Stimulated activated memory B cell treated with anti-CD40 and anti-IgM and Interleukin-4, amounts not matched to agents 10 μg/mL and 1 μg/mL and 100 μg/mL, for 72 hours (primary cell): Measurements from ENCODE around the gene TARBP2.
A peak's percentile ranks its signal among the peaks of the same experiment; 100 is the strongest.

ENCODE experiments used
- ATAC-seq: fragments of 150-1000 bp; cut with Tn5 transposase; 2 replicates; pipeline ENCODE4 v1.10.0; 2021
- H3K27ac Mint-ChIP-seq: one replicate; pipeline ENCODE4 v1.8.0; 2022; ENCODE audit warnings: mild to moderate bottlenecking, mixed read lengths
- H3K27me3 Mint-ChIP-seq: one replicate; pipeline ENCODE4 v1.8.0; 2022; ENCODE audit warnings: mixed read lengths
- H3K36me3 Mint-ChIP-seq: one replicate; pipeline ENCODE4 v1.8.0; 2022; ENCODE audit warnings: mixed read lengths
- H3K4me1 Mint-ChIP-seq: one replicate; pipeline ENCODE4 v1.8.0; 2022; ENCODE audit warnings: mixed read lengths
- H3K4me3 Mint-ChIP-seq: one replicate; pipeline ENCODE4 v1.8.0; 2022; ENCODE audit warnings: mild to moderate bottlenecking, moderate library complexity, mixed read lengths
- H3K9me3 Mint-ChIP-seq: one replicate; pipeline ENCODE4 v1.8.0; 2022; ENCODE audit warnings: mixed read lengths

TARBP2 gene, protein sequence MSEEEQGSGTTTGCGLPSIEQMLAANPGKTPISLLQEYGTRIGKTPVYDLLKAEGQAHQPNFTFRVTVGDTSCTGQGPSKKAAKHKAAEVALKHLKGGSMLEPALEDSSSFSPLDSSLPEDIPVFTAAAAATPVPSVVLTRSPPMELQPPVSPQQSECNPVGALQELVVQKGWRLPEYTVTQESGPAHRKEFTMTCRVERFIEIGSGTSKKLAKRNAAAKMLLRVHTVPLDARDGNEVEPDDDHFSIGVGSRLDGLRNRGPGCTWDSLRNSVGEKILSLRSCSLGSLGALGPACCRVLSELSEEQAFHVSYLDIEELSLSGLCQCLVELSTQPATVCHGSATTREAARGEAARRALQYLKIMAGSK

DNA sequence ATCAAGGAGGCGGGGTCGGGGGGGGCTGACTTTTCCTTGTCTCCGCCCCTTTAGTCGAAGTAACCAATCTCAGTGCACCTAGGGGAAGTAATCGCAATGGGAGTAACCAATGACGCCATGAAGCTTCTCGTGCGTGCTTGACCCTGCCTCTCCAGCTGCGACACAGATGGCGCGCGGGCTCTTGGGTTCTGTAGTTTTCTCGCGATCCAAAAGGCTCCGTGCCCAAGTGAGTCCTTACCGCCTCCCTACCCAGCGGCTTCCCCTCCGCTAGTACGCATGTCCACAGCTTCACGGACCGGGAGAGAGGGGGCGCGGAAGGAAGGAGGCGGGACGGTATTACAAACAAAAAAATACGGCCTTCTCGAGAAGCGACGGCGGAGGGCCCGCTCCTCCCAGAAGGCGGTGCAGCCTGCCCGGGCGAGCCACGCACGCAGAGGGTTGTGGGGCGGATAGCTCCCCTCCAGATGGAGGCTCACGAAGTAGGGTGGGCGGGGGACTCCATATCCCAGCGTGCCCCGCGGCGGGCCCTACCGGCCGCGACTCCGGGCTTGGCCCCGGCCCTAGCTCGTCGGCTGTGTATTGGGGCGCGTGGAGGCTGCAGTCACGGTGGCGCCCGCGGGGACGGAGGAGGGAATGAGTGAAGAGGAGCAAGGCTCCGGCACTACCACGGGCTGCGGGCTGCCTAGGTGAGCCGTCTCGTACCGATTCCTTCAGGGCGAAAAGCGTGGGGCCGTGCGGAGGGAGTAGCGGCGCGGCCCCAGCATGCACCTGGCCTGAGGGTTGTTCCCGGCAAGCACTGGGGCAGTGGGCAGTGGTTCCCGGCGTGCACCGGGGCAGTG lies at the start of gene TARBP2:
TSS of gene TARBP2 (plus strand) at position 508 of the 839 bp plus-strand sequence. CDS start at position 634, 126 bp downstream.
- Mint-ChIP-seq H3K27ac (peak within 1 kb of the TSS; percentile 98), H3K4me3 (peak within 1 kb of the TSS; percentile 87), H3K36me3 (peaks cover 18% of the 10 kb centered on the region), H3K9me3 (no peaks in the 10 kb centered on the region), H3K27me3 (no peaks in the 10 kb centered on the region), H3K4me1 (peaks cover 42% of the 10 kb centered on the region)
- peak; percentile 93 for ATAC-seq

DNA sequence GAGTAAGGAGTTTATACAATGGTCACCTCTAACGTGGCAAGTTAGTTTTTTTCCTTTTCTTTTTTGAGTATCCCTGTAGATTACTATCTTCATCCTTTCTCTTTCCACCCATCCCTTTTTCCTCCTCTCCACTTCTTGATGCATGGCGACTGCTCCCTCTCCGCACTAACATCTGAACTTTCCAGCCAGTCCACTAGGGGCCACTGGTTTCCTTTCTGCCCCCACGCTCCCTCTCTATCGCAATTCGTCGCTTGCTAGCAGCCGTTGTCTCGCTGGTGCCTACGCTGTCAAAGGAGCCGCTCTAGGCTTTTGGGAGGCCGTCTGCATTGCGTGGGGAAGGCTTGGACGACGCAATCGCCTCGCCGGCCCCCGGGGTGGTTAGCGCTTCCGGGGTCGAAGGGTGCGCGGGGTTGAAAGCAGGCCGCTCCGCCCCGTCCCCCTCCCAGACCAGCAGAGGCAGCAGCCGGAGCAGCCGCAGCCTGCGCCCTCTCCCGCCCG lies 49.4 kb upstream of the TARBP2 start, which contains the start of gene PCBP2:
TSS of gene PCBP2 (plus strand) at position 442 of the 498 bp plus-strand sequence. CDS start 2,699 bp downstream, outside the sequence.
- peak; percentile 99 for ATAC-seq
- H3K27ac Mint-ChIP-seq, result peak within 1 kb of the TSS; percentile 97
- H3K4me1 Mint-ChIP-seq, result peaks cover 29% of the 10 kb centered on the region
- peak within 1 kb of the TSS; percentile 94 for H3K4me3 Mint-ChIP-seq
- peaks cover 50% of the 10 kb centered on the region for H3K36me3 Mint-ChIP-seq
- no peaks in the 10 kb centered on the region for H3K9me3 Mint-ChIP-seq
- H3K27me3 Mint-ChIP-seq, result no peaks in the 10 kb centered on the region

DNA sequence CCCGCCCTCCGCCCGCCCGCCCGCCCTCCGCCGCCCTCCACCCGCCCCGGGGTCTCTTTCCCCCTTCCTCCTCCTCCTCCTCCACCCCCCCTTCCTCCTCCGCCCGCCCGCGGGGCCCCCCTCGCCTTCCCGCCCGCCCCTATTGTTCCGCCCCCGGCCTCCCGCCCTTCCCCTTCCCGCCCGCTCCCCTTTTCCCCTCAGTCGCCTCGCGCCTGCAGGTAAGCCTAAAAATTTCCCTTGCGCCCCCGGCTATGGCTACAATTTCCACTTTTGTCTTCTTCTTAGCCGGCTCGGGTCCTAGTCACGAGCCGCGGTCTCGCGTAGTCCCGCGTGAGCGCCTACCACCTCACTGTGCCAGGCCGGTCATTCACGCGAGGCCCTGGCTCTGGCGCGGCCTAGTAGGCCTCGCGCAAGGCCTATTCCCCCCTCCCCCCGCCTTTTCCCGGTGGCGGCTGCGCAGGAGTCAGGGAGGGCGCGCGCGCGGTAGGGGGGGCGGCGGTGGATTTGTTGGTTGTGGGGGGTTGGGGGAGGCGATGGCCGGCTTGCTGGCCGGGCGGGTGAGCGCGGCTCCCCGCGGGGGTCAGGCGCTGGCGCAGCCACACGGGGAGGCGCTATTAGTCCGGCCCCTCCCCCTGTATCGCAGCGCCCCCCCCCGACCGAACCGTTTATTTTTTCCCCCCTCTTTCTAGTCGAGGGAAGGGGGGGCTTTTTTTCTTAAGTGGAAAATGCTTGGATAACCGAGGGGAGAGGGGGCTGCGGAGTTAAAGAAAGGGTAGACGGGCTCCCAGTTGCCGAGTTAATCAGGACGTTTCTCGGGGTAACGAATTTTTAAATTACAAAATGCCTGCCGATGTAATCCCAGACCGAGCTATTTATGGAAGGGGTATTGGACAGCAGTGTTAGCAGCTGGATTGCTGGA lies 48.7 kb upstream of the TARBP2 start:
- Mint-ChIP-seq H3K4me3 (peak overlapping the region; percentile 94), H3K36me3 (peaks cover 52% of the 10 kb centered on the region), H3K4me1 (peaks cover 29% of the 10 kb centered on the region), H3K27ac (peak overlapping the region; percentile 97), H3K9me3 (no peaks in the 10 kb centered on the region), H3K27me3 (no peaks in the 10 kb centered on the region)
- peak; percentile 66 for ATAC-seq

DNA sequence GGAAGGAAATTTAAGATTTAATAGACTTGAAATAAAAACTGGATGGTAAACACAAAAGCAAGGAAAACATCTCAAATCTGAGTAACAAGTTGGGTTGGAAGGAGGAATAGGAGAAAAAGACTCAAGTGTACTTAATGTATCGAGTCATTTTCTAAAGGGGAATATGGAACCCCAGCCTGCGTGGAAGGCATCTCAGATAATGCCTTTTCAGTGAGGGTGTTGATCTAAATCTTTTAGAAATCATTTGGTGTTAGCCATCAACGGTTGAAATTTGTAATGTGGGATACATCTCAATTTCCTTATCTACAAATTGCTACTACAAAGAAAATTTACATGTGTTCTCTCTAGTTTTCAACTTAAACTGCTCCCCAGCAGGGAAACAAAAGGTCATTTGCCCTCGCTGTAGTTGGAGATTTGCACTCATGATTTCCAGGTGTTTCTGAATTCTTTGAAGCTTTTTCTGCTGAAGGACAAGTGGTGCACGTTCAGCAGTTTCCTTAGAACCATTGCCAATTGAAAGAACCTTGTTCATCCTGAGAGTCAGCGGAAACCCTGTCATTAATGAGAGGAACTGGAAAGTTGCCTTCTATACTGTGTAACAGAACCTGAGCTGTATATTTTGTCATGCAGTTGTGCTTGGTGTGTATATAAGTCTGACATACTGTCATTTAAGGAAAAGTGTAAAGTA lies 47.0 kb upstream of the TARBP2 start:
- no peak for ATAC-seq
- peaks cover 32% of the 10 kb centered on the region for H3K4me1 Mint-ChIP-seq
- peak overlapping the region; percentile 94 for H3K4me3 Mint-ChIP-seq
- peak overlapping the region; percentile 97 for H3K27ac Mint-ChIP-seq
- H3K27me3 Mint-ChIP-seq, result no peaks in the 10 kb centered on the region
- peaks cover 52% of the 10 kb centered on the region for H3K36me3 Mint-ChIP-seq
- no peaks in the 10 kb centered on the region for H3K9me3 Mint-ChIP-seq

DNA sequence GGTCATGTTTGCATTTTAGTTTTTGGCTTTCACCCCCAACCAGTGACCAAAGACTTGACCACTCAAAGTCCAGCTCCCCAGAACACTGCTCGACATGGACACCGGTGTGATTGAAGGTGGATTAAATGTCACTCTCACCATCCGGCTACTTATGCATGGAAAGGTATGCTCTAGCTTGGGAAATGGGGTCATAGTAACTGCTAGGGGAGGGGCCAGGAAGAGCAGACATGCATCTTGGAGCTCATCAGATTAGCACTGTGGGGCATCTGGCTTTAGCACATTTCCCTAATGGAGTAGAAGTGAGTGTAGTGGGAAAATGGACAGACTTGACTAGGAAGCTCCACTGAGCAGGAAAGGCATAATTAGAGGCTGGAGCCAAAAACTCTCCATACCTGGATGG lies 46.4 kb upstream of the TARBP2 start:
- no peak overlapping the region for H3K4me3 Mint-ChIP-seq
- H3K4me1 Mint-ChIP-seq, result peaks cover 35% of the 10 kb centered on the region
- H3K9me3 Mint-ChIP-seq, result no peaks in the 10 kb centered on the region
- no peaks in the 10 kb centered on the region for H3K27me3 Mint-ChIP-seq
- ATAC-seq, result no peak
- H3K36me3 Mint-ChIP-seq, result peaks cover 56% of the 10 kb centered on the region
- H3K27ac Mint-ChIP-seq, result no peak overlapping the region

DNA sequence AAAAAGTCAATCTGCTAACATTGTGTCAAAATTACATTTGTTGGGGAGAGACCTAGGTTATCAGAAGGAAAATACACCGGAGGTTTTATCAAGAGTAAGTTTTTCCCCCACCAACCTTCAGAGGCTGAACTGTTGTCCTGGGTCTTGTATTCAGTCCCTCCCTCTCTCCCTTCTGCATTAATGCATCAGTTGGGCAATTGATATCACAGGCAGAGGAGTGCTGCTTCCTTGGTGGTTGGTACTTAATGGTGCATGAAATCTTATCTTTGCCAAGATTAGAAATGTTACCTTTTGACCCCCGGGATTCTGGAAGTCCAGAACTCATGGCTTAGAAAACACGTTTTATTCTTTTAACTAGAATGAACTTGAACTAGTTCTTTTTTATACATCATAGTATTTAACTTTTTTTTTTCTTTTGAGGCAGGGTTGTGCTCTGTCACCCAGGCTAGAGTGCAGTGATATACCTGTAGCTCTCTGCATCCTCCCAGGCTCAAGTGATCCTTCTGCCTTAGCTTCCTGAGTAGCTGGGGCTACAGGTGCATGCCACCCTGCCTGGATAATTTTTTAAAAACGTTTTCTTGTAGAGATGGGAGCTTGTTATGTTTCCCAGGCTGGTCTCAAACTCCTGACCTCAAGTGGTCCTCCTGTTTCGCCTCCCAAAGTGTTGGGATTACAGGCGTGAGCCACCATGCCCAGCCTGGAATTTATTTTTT lies 44.3 kb upstream of the TARBP2 start:
- no peaks in the 10 kb centered on the region for H3K27me3 Mint-ChIP-seq
- no peaks in the 10 kb centered on the region for H3K9me3 Mint-ChIP-seq
- H3K4me3 Mint-ChIP-seq, result no peak overlapping the region
- H3K36me3 Mint-ChIP-seq, result peaks cover 77% of the 10 kb centered on the region
- peaks cover 39% of the 10 kb centered on the region for H3K4me1 Mint-ChIP-seq
- no peak overlapping the region for H3K27ac Mint-ChIP-seq
- no peak for ATAC-seq

DNA sequence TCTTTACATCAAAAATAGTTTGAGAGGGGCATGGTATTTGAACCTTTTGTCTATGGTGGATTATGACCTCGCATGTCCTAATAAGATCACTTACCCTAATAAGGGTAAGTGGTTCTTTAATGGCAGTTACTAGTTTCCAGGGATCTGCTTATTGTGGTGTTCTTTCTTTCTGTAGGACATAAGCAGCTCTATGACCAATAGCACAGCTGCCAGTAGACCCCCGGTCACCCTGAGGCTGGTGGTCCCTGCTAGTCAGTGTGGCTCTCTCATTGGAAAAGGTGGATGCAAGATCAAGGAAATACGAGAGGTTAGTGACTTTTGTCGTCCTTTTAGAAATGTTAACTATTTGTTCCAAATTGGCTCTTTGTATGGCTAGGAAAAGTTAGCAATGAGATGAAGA lies 42.0 kb upstream of the TARBP2 start:
- no peak overlapping the region for H3K4me3 Mint-ChIP-seq
- H3K4me1 Mint-ChIP-seq, result peaks cover 32% of the 10 kb centered on the region
- H3K9me3 Mint-ChIP-seq, result no peaks in the 10 kb centered on the region
- peaks cover 83% of the 10 kb centered on the region for H3K36me3 Mint-ChIP-seq
- ATAC-seq, result no peak
- H3K27me3 Mint-ChIP-seq, result no peaks in the 10 kb centered on the region
- H3K27ac Mint-ChIP-seq, result no peak overlapping the region

DNA sequence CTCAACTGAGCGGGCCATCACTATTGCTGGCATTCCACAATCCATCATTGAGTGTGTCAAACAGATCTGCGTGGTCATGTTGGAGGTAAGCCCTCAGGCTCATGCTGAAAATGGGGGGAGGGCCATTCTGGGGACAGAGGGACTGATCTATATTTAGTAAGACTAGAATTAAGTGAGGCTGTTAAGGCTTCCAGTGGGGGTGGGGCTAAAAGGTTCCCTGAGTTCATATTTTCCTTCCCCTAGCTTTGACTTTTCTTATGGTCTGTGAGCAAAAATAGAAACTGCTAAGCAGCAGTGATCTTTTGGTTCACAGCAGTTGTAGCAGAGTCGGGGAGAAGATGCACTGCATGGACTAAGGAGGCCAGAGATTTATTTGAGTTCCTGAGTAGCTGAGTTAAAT lies 40.0 kb upstream of the TARBP2 start:
- ATAC-seq, result no peak
- Mint-ChIP-seq H3K27ac (no peak overlapping the region), H3K9me3 (no peaks in the 10 kb centered on the region), H3K36me3 (peaks cover 82% of the 10 kb centered on the region), H3K4me1 (peaks cover 27% of the 10 kb centered on the region), H3K27me3 (no peaks in the 10 kb centered on the region), H3K4me3 (no peak overlapping the region)

DNA sequence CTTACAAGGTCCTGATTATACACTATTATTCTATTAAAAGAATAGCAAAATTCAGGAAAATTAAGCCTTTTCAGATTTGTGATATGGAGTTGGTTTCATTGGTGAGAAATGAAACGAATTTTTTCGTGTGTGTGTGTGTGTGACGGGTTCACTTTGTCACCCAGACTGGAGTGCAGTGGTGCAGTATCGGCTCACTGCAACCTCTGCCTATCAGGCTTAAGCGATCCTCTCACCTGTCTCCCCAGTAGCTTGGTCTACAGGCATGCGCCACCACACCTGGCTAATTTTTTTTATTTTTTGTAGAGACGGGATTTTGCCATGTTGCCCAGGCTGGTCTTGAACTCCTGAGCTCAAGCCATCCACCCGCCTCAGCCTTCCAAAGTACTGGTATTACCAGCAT lies 39.5 kb upstream of the TARBP2 start:
- H3K9me3 Mint-ChIP-seq, result no peaks in the 10 kb centered on the region
- no peak overlapping the region for H3K27ac Mint-ChIP-seq
- H3K4me3 Mint-ChIP-seq, result no peak overlapping the region
- H3K4me1 Mint-ChIP-seq, result peaks cover 31% of the 10 kb centered on the region
- peaks cover 85% of the 10 kb centered on the region for H3K36me3 Mint-ChIP-seq
- no peak for ATAC-seq
- no peaks in the 10 kb centered on the region for H3K27me3 Mint-ChIP-seq

DNA sequence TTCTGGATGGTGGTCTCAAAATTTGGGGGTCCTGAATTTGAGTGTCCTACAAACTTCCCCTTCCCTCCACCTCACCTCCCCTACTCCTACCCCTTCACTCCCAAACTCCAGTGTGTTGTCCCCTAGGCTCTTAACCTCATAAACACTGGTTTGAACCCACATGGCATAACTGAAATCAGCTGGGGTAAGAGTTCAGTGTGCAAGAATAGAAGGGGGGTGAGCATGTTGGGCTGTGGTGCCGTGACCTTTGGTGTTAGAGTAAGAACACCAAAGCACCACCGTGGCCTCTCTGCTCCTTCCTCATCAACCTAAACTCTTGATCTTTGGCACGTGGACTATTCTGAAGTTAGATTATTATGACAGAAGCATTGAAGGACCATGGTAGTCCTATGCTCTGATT lies 38.1 kb upstream of the TARBP2 start:
- ATAC-seq, result no peak
- no peak overlapping the region for H3K4me3 Mint-ChIP-seq
- peaks cover 37% of the 10 kb centered on the region for H3K4me1 Mint-ChIP-seq
- no peaks in the 10 kb centered on the region for H3K27me3 Mint-ChIP-seq
- H3K36me3 Mint-ChIP-seq, result peaks cover 93% of the 10 kb centered on the region
- H3K9me3 Mint-ChIP-seq, result no peaks in the 10 kb centered on the region
- no peak overlapping the region for H3K27ac Mint-ChIP-seq

DNA sequence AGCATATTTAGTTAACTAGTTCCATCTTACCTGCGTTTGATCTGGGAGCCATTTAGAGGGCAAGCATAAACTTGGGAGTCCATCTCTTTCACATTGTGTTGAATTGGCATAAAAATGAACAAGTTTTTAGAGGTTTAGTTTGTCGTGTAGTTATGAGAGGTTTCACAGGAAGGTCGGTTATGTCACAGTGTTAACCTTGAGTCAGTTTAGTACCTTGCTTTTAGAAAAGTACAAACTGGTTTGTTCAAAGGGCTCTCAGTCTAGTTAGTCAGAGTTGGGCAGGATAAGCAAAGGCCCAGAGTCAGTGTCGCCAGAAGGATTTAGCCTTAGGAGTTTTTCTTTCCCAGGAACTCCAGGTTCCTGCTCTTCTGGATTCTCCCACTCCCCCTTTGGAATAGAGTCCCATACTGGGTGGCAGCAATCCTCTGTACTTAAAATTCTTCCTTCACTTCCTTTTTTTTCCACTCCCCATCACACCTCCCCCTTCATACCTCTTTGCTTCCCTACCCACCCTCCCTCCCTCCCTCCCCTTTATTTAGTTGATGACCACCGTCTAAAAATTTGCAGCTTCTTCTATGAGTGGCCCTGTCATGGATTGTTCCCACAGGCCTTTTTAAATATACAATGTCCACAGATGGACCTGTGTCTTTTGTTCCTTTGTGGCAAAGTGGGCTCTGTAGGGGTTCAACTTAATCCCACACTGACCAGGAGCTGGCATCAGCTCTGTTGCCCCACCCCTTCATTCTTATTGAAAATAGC lies 37.1 kb upstream of the TARBP2 start:
- ATAC-seq, result no peak
- H3K27me3 Mint-ChIP-seq, result no peaks in the 10 kb centered on the region
- no peaks in the 10 kb centered on the region for H3K9me3 Mint-ChIP-seq
- no peak overlapping the region for H3K27ac Mint-ChIP-seq
- H3K36me3 Mint-ChIP-seq, result peaks cover 92% of the 10 kb centered on the region
- H3K4me1 Mint-ChIP-seq, result peaks cover 35% of the 10 kb centered on the region
- no peak overlapping the region for H3K4me3 Mint-ChIP-seq

DNA sequence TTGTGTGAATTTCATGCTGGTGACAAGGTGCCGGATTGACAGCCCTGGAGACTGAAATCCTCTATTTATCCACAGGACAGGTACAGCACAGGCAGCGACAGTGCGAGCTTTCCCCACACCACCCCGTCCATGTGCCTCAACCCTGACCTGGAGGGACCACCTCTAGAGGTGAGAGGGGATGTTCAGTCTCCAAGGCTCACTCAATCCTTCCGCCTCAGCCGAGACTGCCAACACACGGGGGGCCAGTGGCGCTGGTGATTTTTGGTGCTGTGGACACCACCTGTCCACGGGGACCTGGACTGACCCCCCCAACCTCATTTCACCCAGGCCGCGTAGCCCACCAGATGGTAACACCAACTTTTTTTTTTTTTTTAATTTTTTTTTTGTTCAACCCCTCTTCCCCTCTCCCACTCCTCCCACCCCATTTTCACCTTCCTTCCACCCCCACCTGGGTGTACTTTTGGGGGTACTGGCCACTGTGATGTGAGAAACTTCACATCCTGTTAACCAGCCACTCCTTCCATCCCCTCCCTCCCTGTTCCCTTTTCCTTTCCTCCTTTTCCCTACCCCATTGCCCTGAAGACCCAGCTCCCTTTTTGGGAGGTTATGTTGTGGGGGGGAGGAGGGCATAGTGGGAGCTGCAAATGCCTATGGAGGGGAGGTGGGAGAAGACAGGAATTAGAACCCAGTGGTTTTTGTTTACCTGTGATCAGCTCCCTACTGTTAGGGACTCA lies 36.2 kb upstream of the TARBP2 start:
- Mint-ChIP-seq H3K36me3 (peaks cover 84% of the 10 kb centered on the region), H3K27me3 (no peaks in the 10 kb centered on the region), H3K4me3 (no peak overlapping the region), H3K27ac (no peak overlapping the region), H3K4me1 (peaks cover 31% of the 10 kb centered on the region), H3K9me3 (no peaks in the 10 kb centered on the region)
- no peak for ATAC-seq

DNA sequence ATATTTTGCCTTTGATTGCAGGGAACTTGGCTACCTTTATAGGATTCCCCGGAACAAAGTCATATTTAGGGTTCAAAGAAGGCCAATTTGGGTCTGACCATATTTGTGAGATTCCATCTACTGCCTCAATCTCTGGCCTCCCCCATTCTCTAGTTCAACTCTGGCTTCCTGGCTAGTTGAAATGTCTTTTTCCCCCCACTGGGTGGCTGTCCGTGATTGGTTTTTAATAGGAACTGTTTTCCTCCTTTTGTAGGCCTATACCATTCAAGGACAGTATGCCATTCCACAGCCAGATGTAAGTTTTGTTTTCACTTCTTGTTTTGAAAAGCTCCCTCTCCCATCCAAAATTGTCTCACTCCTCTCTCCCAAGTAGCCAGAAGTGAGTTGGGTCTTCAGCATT lies 35.4 kb upstream of the TARBP2 start:
- no peaks in the 10 kb centered on the region for H3K27me3 Mint-ChIP-seq
- no peak for ATAC-seq
- H3K36me3 Mint-ChIP-seq, result peaks cover 80% of the 10 kb centered on the region
- no peak overlapping the region for H3K27ac Mint-ChIP-seq
- peaks cover 26% of the 10 kb centered on the region for H3K4me1 Mint-ChIP-seq
- H3K4me3 Mint-ChIP-seq, result no peak overlapping the region
- no peaks in the 10 kb centered on the region for H3K9me3 Mint-ChIP-seq
